Mesothelial cell of epicardium (in vitro differentiated cells): Measurements from ENCODE around the gene TOMM40. TPM values are rescaled to one million over a fixed set of nuclear protein-coding genes. Genes with fewer than 3 reads are reported as not detected.

Experiments
- DNase-seq, 2 experiments: peaks; one replicate each; pipeline ENCODE4 v3.0.0; 2021; ENCODE audit warnings: low spot score in 2 of 2; ENCODE audit not compliant: unreplicated experiment in 2 of 2
- H3K27ac Mint-ChIP-seq: 2 replicates; pipeline ENCODE4 v1.8.0; 2021; ENCODE audit warnings: mixed read lengths
- H3K27me3 Mint-ChIP-seq: 2 replicates; pipeline ENCODE4 v1.8.0; 2021; ENCODE audit warnings: low read depth, mixed read lengths
- H3K36me3 Mint-ChIP-seq: 2 replicates; pipeline ENCODE4 v1.8.0; 2021; ENCODE audit warnings: mixed read lengths
- H3K4me1 Mint-ChIP-seq: 2 replicates; pipeline ENCODE4 v1.8.0; 2021; ENCODE audit warnings: mixed read lengths
- H3K4me3 Mint-ChIP-seq: 2 replicates; pipeline ENCODE4 v1.8.0; 2021; ENCODE audit warnings: mild to moderate bottlenecking, moderate library complexity, mixed read lengths
- H3K9me3 Mint-ChIP-seq: 2 replicates; pipeline ENCODE4 v1.8.0; 2021; ENCODE audit warnings: mixed read lengths
- CTCF ChIP-seq: fragments of 200-600 bp; sonication (generic); IDR thresholded peaks from one replicate; pipeline ENCODE4 v1.5.0; 2021; ENCODE audit warnings: antibody characterized with exemption; ENCODE audit not compliant: unreplicated experiment
- total RNA-seq: library from RNA; stranded (reverse); gene quantifications from 3 replicates; pipeline ENCODE4 v1.2.1, GENCODE V29; 2021

TOMM40 gene
- total RNA-seq, 1 donor from 2014 or later: 47.8 TPM

GRCh38 chr19:44894052-44894400 lies 3.0 kb downstream of the TOMM40 start:
- Mint-ChIP-seq H3K4me1 (peaks cover 19% of the 10 kb centered on the region), H3K27ac (no peak overlapping the region), H3K27me3 (no peaks in the 10 kb centered on the region), H3K4me3 (no peak overlapping the region), H3K36me3 (peaks cover 23% of the 10 kb centered on the region), H3K9me3 (no peaks in the 10 kb centered on the region)
- no peak for DNase-seq
- TF ChIP-seq CTCF: no peak

GRCh38 chr19:44894946-44895345 lies 3.9 kb downstream of the TOMM40 start:
- no peak overlapping the region for H3K27ac Mint-ChIP-seq
- no peaks in the 10 kb centered on the region for H3K9me3 Mint-ChIP-seq
- no peak for TF ChIP-seq CTCF
- H3K36me3 Mint-ChIP-seq: peaks cover 25% of the 10 kb centered on the region
- no peak for DNase-seq
- H3K27me3 Mint-ChIP-seq: no peaks in the 10 kb centered on the region
- H3K4me3 Mint-ChIP-seq: no peak overlapping the region
- peaks cover 17% of the 10 kb centered on the region for H3K4me1 Mint-ChIP-seq

- Mint-ChIP-seq H3K27me3 (no peaks in the 10 kb centered on the region), H3K4me1 (no peaks in the 10 kb centered on the region), H3K36me3 (peaks cover 30% of the 10 kb centered on the region), H3K27ac (no peak overlapping the region), H3K4me3 (no peak overlapping the region), H3K9me3 (no peaks in the 10 kb centered on the region)
- DNase-seq: no peak
- TF ChIP-seq CTCF: no peak
Measured at GRCh38 chr19:44897835-44898234, 6.8 kb downstream of the TOMM40 start.

- TF ChIP-seq CTCF: no peak
- Mint-ChIP-seq H3K9me3 (no peaks in the 10 kb centered on the region), H3K27me3 (no peaks in the 10 kb centered on the region), H3K4me3 (no peak overlapping the region), H3K36me3 (peaks cover 23% of the 10 kb centered on the region), H3K27ac (no peak overlapping the region), H3K4me1 (peaks cover 3% of the 10 kb centered on the region)
- DNase-seq: no peak
Measured at GRCh38 chr19:44900328-44901244, 9.5 kb downstream of the TOMM40 start.

- TF ChIP-seq CTCF: no peak
- no peaks in the 10 kb centered on the region for H3K9me3 Mint-ChIP-seq
- H3K27ac Mint-ChIP-seq: no peak overlapping the region
- no peak for DNase-seq
- H3K4me3 Mint-ChIP-seq: no peak overlapping the region
- peaks cover 16% of the 10 kb centered on the region for H3K4me1 Mint-ChIP-seq
- peaks cover 14% of the 10 kb centered on the region for H3K36me3 Mint-ChIP-seq
- H3K27me3 Mint-ChIP-seq: no peaks in the 10 kb centered on the region
Measured at GRCh38 chr19:44903216-44903601, 12.2 kb downstream of the TOMM40 start.
